GM18868 (cell line): ENCODE data around the gene TNP2.

ENCODE experiments used
- ATAC-seq: cut with Tn5 transposase; IDR thresholded peaks from one replicate; pipeline ENCODE4 v1.9.1; 2021; ENCODE audit warnings: mild to moderate bottlenecking, moderate library complexity; ENCODE audit not compliant: unreplicated experiment

Gene TNP2

GRCh38 chr16:11268921-11269375 lies at the start of gene TNP2:
TNP2 (minus strand) TSS chr16:11269325; CDS start chr16:11269262, 63 bp downstream.
- ATAC-seq = no peak

- no peak for ATAC-seq
Observed at GRCh38 chr16:11318817-11319216, 49.7 kb upstream of the TNP2 start.

- no peak for ATAC-seq
Observed at GRCh38 chr16:11316331-11317015, 47.3 kb upstream of the TNP2 start.

- ATAC-seq = no peak
Observed at GRCh38 chr16:11315510-11315909, 46.4 kb upstream of the TNP2 start.

GRCh38 chr16:11314309-11314894 lies 45.3 kb upstream of the TNP2 start:
- no peak for ATAC-seq

GRCh38 chr16:11313493-11314308 lies 44.6 kb upstream of the TNP2 start:
- ATAC-seq = no peak

- ATAC-seq = no peak
Observed at GRCh38 chr16:11312718-11313492, 43.8 kb upstream of the TNP2 start.

- ATAC-seq = peak; percentile 56
Observed at GRCh38 chr16:11310997-11311561, 42.0 kb upstream of the TNP2 start.

GRCh38 chr16:11310634-11310977 lies 41.5 kb upstream of the TNP2 start:
- no peak for ATAC-seq

GRCh38 chr16:11309895-11310633 lies 40.9 kb upstream of the TNP2 start:
- ATAC-seq = no peak

GRCh38 chr16:11308493-11309283 lies 39.6 kb upstream of the TNP2 start:
- ATAC-seq = no peak

- no peak for ATAC-seq
Observed at GRCh38 chr16:11307639-11308492, 38.7 kb upstream of the TNP2 start.

GRCh38 chr16:11306997-11307638 lies 38.0 kb upstream of the TNP2 start:
- ATAC-seq = no peak

- ATAC-seq = no peak
Observed at GRCh38 chr16:11306381-11306780, 37.3 kb upstream of the TNP2 start.

GRCh38 chr16:11303405-11304138 lies 34.4 kb upstream of the TNP2 start:
- ATAC-seq = no peak

GRCh38 chr16:11302977-11303376 lies 33.9 kb upstream of the TNP2 start:
- no peak for ATAC-seq
